WTC11 (cell line): Measurements from ENCODE around the gene OR6C68. TPM values are rescaled to one million over a fixed set of nuclear protein-coding genes. Genes with fewer than 3 reads are reported as not detected.
A peak's percentile ranks its signal among the peaks of the same experiment; 100 is the strongest.

ENCODE experiments used
- ATAC-seq: fragments of 200-7000 bp; cut with Tn5 transposase; 2 replicates; pipeline ENCODE4 v1.10.0; 2021; ENCODE audit warnings: mild to moderate bottlenecking, moderate library complexity
- CTCF ChIA-PET: fragments of 300-600 bp; sonication (Branson Sonifier 250); formaldehyde crosslinking; loops from one replicate; lab custom pipeline; 2021; ENCODE audit warnings: antibody characterized with exemption; lab: Charles Lee
- POLR2A ChIA-PET: fragments of 350-600 bp; sonication (Branson Sonifier 250); formaldehyde crosslinking; loops from one replicate; lab custom pipeline; 2021; ENCODE audit warnings: antibody characterized with exemption; lab: Charles Lee
- DNase-seq: peaks from one replicate; pipeline ENCODE4 v3.0.0; 2021; ENCODE audit warnings: low spot score
- H3K27ac Mint-ChIP-seq: 2 replicates; pipeline ENCODE4 v1.8.0; 2021; ENCODE audit warnings: mixed read lengths
- H3K27me3 Mint-ChIP-seq: 2 replicates; pipeline ENCODE4 v1.8.0; 2021; ENCODE audit warnings: low read depth, mild to moderate bottlenecking, moderate library complexity, mixed read lengths
- H3K36me3 Mint-ChIP-seq: 2 replicates; pipeline ENCODE4 v1.8.0; 2021; ENCODE audit warnings: mixed read lengths
- H3K4me1 Mint-ChIP-seq: 2 replicates; pipeline ENCODE4 v1.8.0; 2022; ENCODE audit warnings: mixed read lengths
- H3K4me3 Mint-ChIP-seq: 2 replicates; pipeline ENCODE4 v1.8.0; 2021; ENCODE audit warnings: mild to moderate bottlenecking, moderate library complexity, mixed read lengths
- H3K9me3 Mint-ChIP-seq: 2 replicates; pipeline ENCODE4 v1.8.0; 2021; ENCODE audit warnings: mixed read lengths
- CREM ChIP-seq: sonication (generic); formaldehyde crosslinking; IDR thresholded peaks from 2 replicates; pipeline ENCODE4 v1.8.1; 2022; ENCODE audit warnings: mild to moderate bottlenecking, missing genetic modification reagents, moderate library complexity
- GTF2I ChIP-seq: fragments of 250-450 bp; sonication (Bioruptor Pico); conservative IDR thresholded peaks from 2 replicates; pipeline ENCODE4 v1.4.0; 2021; ENCODE audit warnings: mild to moderate bottlenecking
- RELA ChIP-seq: sonication (generic); formaldehyde crosslinking; IDR thresholded peaks from 2 replicates; pipeline ENCODE4 v1.8.1; 2022; ENCODE audit warnings: missing genetic modification reagents, mild to moderate bottlenecking, borderline replicate concordance
- total RNA-seq: library from RNA; stranded (reverse); gene quantifications from 3 replicates; pipeline ENCODE4 v1.2.3, GENCODE V29; 2021
- TF ChIP-seq, protein P1 (sequence below): fragments of 200-600 bp; IDR thresholded peaks from 2 replicates; pipeline ENCODE4 v1.8.0; 2022; ENCODE audit warnings: antibody characterized with exemption
- TF ChIP-seq, protein P2 (sequence below): sonication (generic); formaldehyde crosslinking; conservative IDR thresholded peaks from 2 replicates; pipeline ENCODE4 v1.8.1; 2022; ENCODE audit warnings: mild to moderate bottlenecking, missing genetic modification reagents
- TF ChIP-seq, protein P3 (sequence below): sonication (generic); formaldehyde crosslinking; IDR thresholded peaks from 2 replicates; pipeline ENCODE4 v1.8.0; 2023; ENCODE audit warnings: missing genetic modification reagents, mild to moderate bottlenecking, borderline replicate concordance

Gene OR6C68
- total RNA-seq, 1 experiment from 2014 or later, result not detected

DNA sequence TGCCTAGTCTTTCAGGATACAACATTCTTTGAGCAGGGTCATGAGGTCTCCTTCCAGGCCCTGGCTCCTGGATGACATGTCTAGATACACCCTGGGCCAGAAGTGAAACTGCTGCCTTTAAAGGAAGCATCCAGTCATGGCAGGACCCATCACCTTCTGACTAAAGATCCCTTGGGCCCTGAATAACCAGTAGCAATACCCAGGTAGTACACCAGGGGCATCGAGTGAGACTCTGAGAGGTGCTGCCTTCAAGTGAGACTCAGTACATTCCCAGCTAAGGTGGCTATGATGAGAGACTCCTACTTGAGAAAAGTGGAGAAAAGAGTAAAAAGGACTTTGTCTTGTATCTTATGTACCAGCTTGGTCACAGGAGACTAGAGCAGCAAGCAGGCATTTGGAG lies 23.5 kb downstream of the OR6C68 start:
- H3K4me3 Mint-ChIP-seq, result no peak overlapping the region
- no peak overlapping the region for H3K27ac Mint-ChIP-seq
- TF ChIP-seq, protein P1, sequence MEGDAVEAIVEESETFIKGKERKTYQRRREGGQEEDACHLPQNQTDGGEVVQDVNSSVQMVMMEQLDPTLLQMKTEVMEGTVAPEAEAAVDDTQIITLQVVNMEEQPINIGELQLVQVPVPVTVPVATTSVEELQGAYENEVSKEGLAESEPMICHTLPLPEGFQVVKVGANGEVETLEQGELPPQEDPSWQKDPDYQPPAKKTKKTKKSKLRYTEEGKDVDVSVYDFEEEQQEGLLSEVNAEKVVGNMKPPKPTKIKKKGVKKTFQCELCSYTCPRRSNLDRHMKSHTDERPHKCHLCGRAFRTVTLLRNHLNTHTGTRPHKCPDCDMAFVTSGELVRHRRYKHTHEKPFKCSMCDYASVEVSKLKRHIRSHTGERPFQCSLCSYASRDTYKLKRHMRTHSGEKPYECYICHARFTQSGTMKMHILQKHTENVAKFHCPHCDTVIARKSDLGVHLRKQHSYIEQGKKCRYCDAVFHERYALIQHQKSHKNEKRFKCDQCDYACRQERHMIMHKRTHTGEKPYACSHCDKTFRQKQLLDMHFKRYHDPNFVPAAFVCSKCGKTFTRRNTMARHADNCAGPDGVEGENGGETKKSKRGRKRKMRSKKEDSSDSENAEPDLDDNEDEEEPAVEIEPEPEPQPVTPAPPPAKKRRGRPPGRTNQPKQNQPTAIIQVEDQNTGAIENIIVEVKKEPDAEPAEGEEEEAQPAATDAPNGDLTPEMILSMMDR, result peak; percentile 37; the same call in 1 of the 2 replicates
- TF ChIP-seq RELA, result no peak
- peaks cover 2% of the 10 kb centered on the region; the same call in 1 of the 2 replicates for H3K27me3 Mint-ChIP-seq
- ChIA-PET POLR2A (interaction anchor here (0.6 kb wide), 1 partner anchor 118 kb away, joined by 4 read pairs; no protein-coding TSS in a partner anchor), CTCF (interaction anchor here (0.5 to 1.1 kb wide), 2 partner anchors 13 to 252 kb away, joined by 3 read pairs; no protein-coding TSS in a partner anchor)
- H3K4me1 Mint-ChIP-seq, result no peaks in the 10 kb centered on the region
- H3K36me3 Mint-ChIP-seq, result peaks cover 5% of the 10 kb centered on the region
- H3K9me3 Mint-ChIP-seq, result peaks cover 27% of the 10 kb centered on the region
- ATAC-seq (peak; percentile 83), DNase-seq (no peak)

DNA sequence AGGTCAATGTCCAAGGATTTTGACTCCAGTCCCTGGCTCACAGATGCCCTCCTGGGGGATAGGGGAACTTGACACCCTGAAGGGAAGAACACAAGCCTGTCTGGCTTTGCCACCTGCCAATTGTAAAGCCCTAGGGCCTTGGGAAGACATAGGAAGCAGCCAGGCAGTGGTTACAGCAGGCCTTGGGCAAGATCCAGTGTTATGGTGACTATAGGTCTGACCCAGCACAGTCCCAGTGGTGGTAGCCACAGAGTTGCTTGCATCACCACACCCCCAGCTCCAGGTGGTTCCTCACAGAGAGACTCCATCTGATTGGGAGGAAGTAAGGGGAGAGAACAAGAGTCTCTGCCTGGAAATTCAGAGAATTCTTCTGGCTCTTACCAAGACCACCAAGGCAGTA lies 24.2 kb downstream of the OR6C68 start:
- Mint-ChIP-seq H3K4me3 (no peak overlapping the region), H3K4me1 (no peaks in the 10 kb centered on the region), H3K36me3 (peaks cover 5% of the 10 kb centered on the region), H3K9me3 (peaks cover 27% of the 10 kb centered on the region), H3K27me3 (peaks cover 2% of the 10 kb centered on the region; the same call in 1 of the 2 replicates), H3K27ac (no peak overlapping the region)
- DNase-seq (no peak), ATAC-seq (no peak)
- TF ChIP-seq GTF2I, result no peak
- TF ChIP-seq, protein P2, sequence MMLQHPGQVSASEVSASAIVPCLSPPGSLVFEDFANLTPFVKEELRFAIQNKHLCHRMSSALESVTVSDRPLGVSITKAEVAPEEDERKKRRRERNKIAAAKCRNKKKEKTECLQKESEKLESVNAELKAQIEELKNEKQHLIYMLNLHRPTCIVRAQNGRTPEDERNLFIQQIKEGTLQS (CRISPR knock-in tag), result no peak
- no peak for TF ChIP-seq CREM (CRISPR knock-in tag)
- TF ChIP-seq, protein P3, sequence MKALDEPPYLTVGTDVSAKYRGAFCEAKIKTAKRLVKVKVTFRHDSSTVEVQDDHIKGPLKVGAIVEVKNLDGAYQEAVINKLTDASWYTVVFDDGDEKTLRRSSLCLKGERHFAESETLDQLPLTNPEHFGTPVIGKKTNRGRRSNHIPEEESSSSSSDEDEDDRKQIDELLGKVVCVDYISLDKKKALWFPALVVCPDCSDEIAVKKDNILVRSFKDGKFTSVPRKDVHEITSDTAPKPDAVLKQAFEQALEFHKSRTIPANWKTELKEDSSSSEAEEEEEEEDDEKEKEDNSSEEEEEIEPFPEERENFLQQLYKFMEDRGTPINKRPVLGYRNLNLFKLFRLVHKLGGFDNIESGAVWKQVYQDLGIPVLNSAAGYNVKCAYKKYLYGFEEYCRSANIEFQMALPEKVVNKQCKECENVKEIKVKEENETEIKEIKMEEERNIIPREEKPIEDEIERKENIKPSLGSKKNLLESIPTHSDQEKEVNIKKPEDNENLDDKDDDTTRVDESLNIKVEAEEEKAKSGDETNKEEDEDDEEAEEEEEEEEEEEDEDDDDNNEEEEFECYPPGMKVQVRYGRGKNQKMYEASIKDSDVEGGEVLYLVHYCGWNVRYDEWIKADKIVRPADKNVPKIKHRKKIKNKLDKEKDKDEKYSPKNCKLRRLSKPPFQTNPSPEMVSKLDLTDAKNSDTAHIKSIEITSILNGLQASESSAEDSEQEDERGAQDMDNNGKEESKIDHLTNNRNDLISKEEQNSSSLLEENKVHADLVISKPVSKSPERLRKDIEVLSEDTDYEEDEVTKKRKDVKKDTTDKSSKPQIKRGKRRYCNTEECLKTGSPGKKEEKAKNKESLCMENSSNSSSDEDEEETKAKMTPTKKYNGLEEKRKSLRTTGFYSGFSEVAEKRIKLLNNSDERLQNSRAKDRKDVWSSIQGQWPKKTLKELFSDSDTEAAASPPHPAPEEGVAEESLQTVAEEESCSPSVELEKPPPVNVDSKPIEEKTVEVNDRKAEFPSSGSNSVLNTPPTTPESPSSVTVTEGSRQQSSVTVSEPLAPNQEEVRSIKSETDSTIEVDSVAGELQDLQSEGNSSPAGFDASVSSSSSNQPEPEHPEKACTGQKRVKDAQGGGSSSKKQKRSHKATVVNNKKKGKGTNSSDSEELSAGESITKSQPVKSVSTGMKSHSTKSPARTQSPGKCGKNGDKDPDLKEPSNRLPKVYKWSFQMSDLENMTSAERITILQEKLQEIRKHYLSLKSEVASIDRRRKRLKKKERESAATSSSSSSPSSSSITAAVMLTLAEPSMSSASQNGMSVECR (CRISPR knock-in tag), result no peak
- ChIA-PET POLR2A (no interaction called here), CTCF (interaction anchor here (0.5 to 0.6 kb wide), 2 partner anchors 187 to 251 kb away, joined by 3 read pairs; no protein-coding TSS in a partner anchor)

Other genes starting within 250 kb of the OR6C68 start
- not detected in 3 replicates for gene OR6C74, start 247.8 kb upstream of the OR6C68 start, total RNA-seq
- gene OR6C6, start 195.8 kb upstream of the OR6C68 start, total RNA-seq, result not detected in 3 replicates
- not detected in 3 replicates for gene OR6C1, start 178.0 kb upstream of the OR6C68 start, total RNA-seq
- not detected in 3 replicates for gene OR6C3, start 161.6 kb upstream of the OR6C68 start, total RNA-seq
- gene OR6C75, start 129.4 kb upstream of the OR6C68 start, total RNA-seq, result not detected in 3 replicates
- not detected in 3 replicates for gene OR6C65, start 91.8 kb upstream of the OR6C68 start, total RNA-seq
- gene OR6C76, start 66.1 kb upstream of the OR6C68 start, total RNA-seq, result not detected in 3 replicates
- gene OR6C2, start 48.3 kb upstream of the OR6C68 start, total RNA-seq, result not detected in 3 replicates
- gene OR6C70, start 22.2 kb upstream of the OR6C68 start, total RNA-seq, result not detected in 3 replicates
- gene OR6C4, start 57.2 kb downstream of the OR6C68 start, total RNA-seq, result not detected in 3 replicates
- not detected in 3 replicates for gene OR2AP1, start 80.1 kb downstream of the OR6C68 start, total RNA-seq
- gene OR10P1, start 144.5 kb downstream of the OR6C68 start, total RNA-seq, result not detected in 3 replicates
- gene ITGA7, start 215.5 kb downstream of the OR6C68 start, total RNA-seq, result 77.8 to 96.2 TPM (median 80.4 TPM) in 3 replicates
- gene BLOC1S1, start 223.7 kb downstream of the OR6C68 start, total RNA-seq, result 81.9 to 97.1 TPM (median 95.1 TPM) in 3 replicates
- gene RDH5, start 228.0 kb downstream of the OR6C68 start, total RNA-seq, result 3.0 to 5.8 TPM (median 3.5 TPM) in 3 replicates
- 409 to 419 TPM (median 414 TPM) in 3 replicates for gene CD63, start 236.6 kb downstream of the OR6C68 start, total RNA-seq